ENCODE results near the gene TAB2. TPM values are rescaled to one million over a fixed set of nuclear protein-coding genes. Genes with fewer than 3 reads are reported as not detected.

Gene TAB2
- total and polyA plus RNA-seq, 9 of the 15 experiments (the other 6 are each of a cell fraction or from before 2014, with no cell fraction given) = 9.1 to 38.3 (median 18.6) TPM

DNA sequence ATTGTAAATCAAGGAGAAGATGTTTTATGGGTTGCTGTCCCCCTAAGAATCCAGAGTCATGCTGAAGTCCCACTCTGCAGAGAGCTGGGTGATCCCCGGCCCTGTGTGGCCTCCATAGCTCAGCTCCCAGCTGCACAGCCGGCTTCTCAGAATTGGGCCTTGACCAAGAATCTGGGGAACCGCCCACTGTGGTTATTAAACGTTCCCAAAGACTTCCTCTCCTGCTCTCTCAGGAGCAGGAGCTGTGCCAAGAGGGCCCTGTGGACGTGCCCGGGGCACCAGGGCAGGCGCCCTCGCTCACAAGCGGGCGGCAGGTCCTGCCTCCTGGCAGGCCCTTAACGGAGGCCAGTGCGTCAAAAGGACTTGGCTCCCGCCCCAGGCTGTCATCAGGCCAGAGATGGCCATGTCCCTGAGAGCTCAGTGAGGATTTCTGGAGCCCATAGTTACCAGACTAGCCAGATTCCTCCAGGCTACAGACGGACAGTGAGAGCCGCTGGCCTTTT, 136.9 kb downstream of the TAB2 start (continued):
- TF ChIP-seq ZNF778 (CRISPR knock-in tag; IDR thresholded peaks at IDR 0.05) (no peak), SIN3A (IDR thresholded peaks at IDR 0.05; ENCODE audit: borderline replicate concordance in 2 of 2, control insufficient read depth in 1 of 2, low read depth in 2 of 2, low read length in 2 of 2) (no peak), TBP (optimal IDR thresholded peaks at IDR 0.05; ENCODE audit: low read depth, low read length) (no peak), BRF1 (IDR thresholded peaks at IDR 0.05; ENCODE audit: borderline replicate concordance, extremely low read depth, insufficient read length) (no peak), ZFPM2 (CRISPR knock-in tag; IDR thresholded peaks at IDR 0.05) (no peak), CHD4 (IDR thresholded peaks at IDR 0.05; ENCODE audit: insufficient read depth, insufficient replicate concordance, low read depth, low read length, poor library complexity, severe bottlenecking) (no peak), TCF3 (CRISPR knock-in tag; IDR thresholded peaks at IDR 0.05) (no peak), MTA2 (IDR thresholded peaks at IDR 0.05; ENCODE audit: low read depth) (no peak), PRMT5 (CRISPR knock-in tag; IDR thresholded peaks at IDR 0.05) (no peak)

DNA sequence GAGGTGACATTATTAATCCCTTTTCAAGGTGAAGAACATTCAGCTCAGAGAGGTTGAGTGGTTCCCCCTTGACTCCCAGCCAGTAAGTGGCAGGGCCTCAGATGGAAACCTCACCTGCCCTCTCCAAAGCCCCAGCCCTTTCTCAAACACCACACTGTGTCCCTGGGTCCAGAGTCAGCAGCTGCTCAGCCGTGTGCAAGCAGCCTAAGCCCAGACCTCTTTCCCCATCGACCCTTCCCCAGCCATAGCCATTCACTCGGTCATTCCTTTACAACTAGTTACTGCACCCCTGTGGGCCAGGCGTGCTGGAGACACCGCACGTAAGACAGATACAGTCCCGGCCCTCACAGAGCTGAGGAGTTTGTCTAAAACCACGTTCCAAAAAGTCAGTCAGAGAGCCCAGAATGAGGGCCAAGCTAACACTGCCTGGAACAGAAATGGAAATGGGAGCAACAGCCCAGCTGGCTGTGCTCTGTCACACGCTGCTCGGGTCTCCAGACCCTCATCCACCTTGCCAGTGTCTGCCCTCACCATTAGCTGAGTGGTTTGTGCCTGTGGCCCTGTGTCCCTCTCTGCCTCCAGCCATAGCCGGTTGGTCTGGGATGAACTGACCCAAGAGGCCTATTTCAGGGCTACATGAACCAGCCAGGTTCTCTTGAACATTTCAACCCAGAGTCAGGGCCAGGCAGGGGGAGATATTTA, 137.7 kb downstream of the TAB2 start:
- ATAC-seq = no peak
- no peak overlapping the region for H2AFZ ChIP-seq (ENCODE audit: low read depth, low read length)
- no peak overlapping the region for H3K4me3 ChIP-seq
- in situ Hi-C loops (cut with MboI) = no loop called here
- peaks cover 0 to 28% of the 10 kb centered on the region in 2 experiments; a peak in 4 of 5 replicates for H3K4me1 ChIP-seq (replicated peaks in 1 of 2; ENCODE audit: control insufficient read depth in 2 of 2, insufficient read depth in 2 of 2, low read length in 2 of 2)
- H3K9ac ChIP-seq (ENCODE audit: insufficient read depth in 1 of 2, low read depth in 2 of 2, low read length in 2 of 2) = no peak overlapping the region
- 1% methylated on average over 11 of the region's 11 CpGs for WGBS (ENCODE audit: insufficient coverage, low coverage, missing lambda C conversion rate)
- no TSS peak for BruUV-seq (replicated peaks)
- no peak for DNase-seq (ENCODE audit: extremely low read depth in 1 of 4, low spot score in 3 of 4)
- peaks cover 70 to 84% of the 10 kb centered on the region in 2 experiments for H3K27me3 ChIP-seq (ENCODE audit: control insufficient read depth in 2 of 2, insufficient read depth in 2 of 2, low read length in 2 of 2)
- intact Hi-C loops (cut with micrococcal nuclease) = no loop called here
- TF ChIP-seq TAL1 (IDR thresholded peaks at IDR 0.05) = no peak
- TF ChIP-seq ZNF23 (CRISPR knock-in tag; IDR thresholded peaks at IDR 0.05) = no peak
- no peak for TF ChIP-seq HLTF (IDR thresholded peaks at IDR 0.05)
- TF ChIP-seq MXI1 (IDR thresholded peaks at IDR 0.05; ENCODE audit: low read depth, low read length) = no peak
- no peak for TF ChIP-seq RBM22 (IDR thresholded peaks at IDR 0.05; ENCODE audit: low read depth, low read length, poor library complexity, severe bottlenecking)
- TF ChIP-seq, protein P1, sequence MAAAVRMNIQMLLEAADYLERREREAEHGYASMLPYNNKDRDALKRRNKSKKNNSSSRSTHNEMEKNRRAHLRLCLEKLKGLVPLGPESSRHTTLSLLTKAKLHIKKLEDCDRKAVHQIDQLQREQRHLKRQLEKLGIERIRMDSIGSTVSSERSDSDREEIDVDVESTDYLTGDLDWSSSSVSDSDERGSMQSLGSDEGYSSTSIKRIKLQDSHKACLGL (CRISPR knock-in tag; IDR thresholded peaks at IDR 0.05; ENCODE audit: borderline replicate concordance, poor library complexity, severe bottlenecking) = no peak
- no peak for TF ChIP-seq FOXA1 (IDR thresholded peaks at IDR 0.05; ENCODE audit: borderline replicate concordance)
- H3K9me3 ChIP-seq (replicated peaks; ENCODE audit: control insufficient read depth, insufficient read depth, low read depth, low read length) = no peaks in the 10 kb centered on the region
- no peaks in the 10 kb centered on the region for H3K9me1 ChIP-seq (ENCODE audit: control insufficient read depth, insufficient read depth, low read length)
- H4K20me1 ChIP-seq (replicated peaks; ENCODE audit: control insufficient read depth, insufficient read depth, low read length) = peaks cover 22% of the 10 kb centered on the region
- FAIRE-seq = no peak
- no peaks in the 10 kb centered on the region for H3K79me2 ChIP-seq (ENCODE audit: control insufficient read depth, insufficient read depth, low read length)
- no peak overlapping the region for H3K4me2 ChIP-seq (ENCODE audit: insufficient read depth, low read length)
- no peaks in the 10 kb centered on the region for H3K36me3 ChIP-seq (ENCODE audit: control insufficient read depth, insufficient read depth, low read length)
- CTCF ChIA-PET (ENCODE audit: low intra/inter-chr PET ratio) = no interaction called here
- POLR2A ChIA-PET = interaction anchor here (1.3 kb wide), 1 partner anchor 10 kb away, joined by 6 read pairs; no protein-coding TSS in a partner anchor
- no peak overlapping the region for H3K27ac ChIP-seq (ENCODE audit: extremely low read depth, low read depth, low read length)
